Adrenal gland (tissue), 19 donors: ENCODE results near the gene KCNJ15. TPM values are rescaled to one million over a fixed set of nuclear protein-coding genes. Genes with fewer than 3 reads are reported as not detected.

ENCODE experiments used
- DNase-seq, 7 donors: peaks; one replicate each; pipeline ENCODE4 v3.0.0-alpha.2; 2019 to 2020
- H3K27ac ChIP-seq, 5 donors: fragments of 200-600 bp; sonication (generic) in 4 of 5; 1 replicate in 3 of 5; 2 replicates in 2 of 5; pipeline versions ENCODE4 v1.5.1 to v1.8.0; 2016 to 2020; ENCODE audit warnings: mild to moderate bottlenecking in 1 of 5
- H3K27me3 ChIP-seq: fragments of 200-600 bp; 2 replicates; pipeline ENCODE4 v1.8.0; 2021
- H3K36me3 ChIP-seq, 2 donors: fragments of 200-600 bp; replicated peaks in 1 of 2; 1 replicate in 1 of 2; 2 replicates in 1 of 2; pipeline versions ENCODE4 v1.5.1 to v1.8.0; 2018 to 2022
- H3K4me1 ChIP-seq, 2 donors: fragments of 200-600 bp; replicated peaks in 1 of 2; 1 replicate in 1 of 2; 2 replicates in 1 of 2; pipeline versions ENCODE4 v1.5.1 to v1.8.0; 2018 to 2021
- H3K4me3 ChIP-seq, 4 donors: fragments of 200-600 bp; sonication (generic) in 3 of 4; one replicate each; pipeline ENCODE4 v1.5.1; 2016 to 2018
- H3K9me3 ChIP-seq, 3 donors: fragments of 200-600 bp; sonication (generic) in 1 of 3; replicated peaks in 1 of 3; 1 replicate in 2 of 3; 2 replicates in 1 of 3; pipeline versions ENCODE4 v1.5.1 to v1.8.0; 2016 to 2021
- CTCF ChIP-seq, 6 experiments: fragments of 450-650 bp in 4 of 6; fragments of 200-600 bp in 2 of 6; sonication (generic) in 1 of 6; IDR thresholded peaks; 1 replicate in 5 of 6; 2 replicates in 1 of 6; pipeline versions ENCODE4 v1.5.1 to v1.8.0; 2016 to 2021; ENCODE audit warnings: antibody characterized with exemption in 6 of 6, mild to moderate bottlenecking in 2 of 6, moderate library complexity in 1 of 6
- POLR2A ChIP-seq, 2 donors: fragments of 450-650 bp; IDR thresholded peaks; one replicate each; pipeline ENCODE4 v1.6.1; 2017; ENCODE audit warnings: antibody characterized with exemption in 2 of 2, mild to moderate bottlenecking in 2 of 2, moderate library complexity in 1 of 2
- WGBS, 4 donors: extraction: QIAGEN DNeasy Blood & Tissue Kit in 2 of 4; methylation state at CpG; one replicate each; pipeline versions ENCODE4 v1.1.5 to v1.1.7; 2013 to 2017; 5-methylcytosine and 5-hydroxymethylcytosine counted together
- intact Hi-C, 2 donors: fragments of 100-400 bp; cut with DNase I; formaldehyde crosslinking; loops; one replicate each; pipeline versions ENCODE4 v1.14.1 to v1.15.0; 2022 to 2023
- long read RNA-seq, 10 donors: library from polyadenylated mRNA in 3 of 10; unstranded in 2 of 10; stranded (forward) in 1 of 10; transcript quantifications; one replicate each; pipeline ENCODE4 v2.0.0 and lab custom pipeline, GENCODE V29; 2021 to 2026
- polyA plus RNA-seq, 3 donors: library from polyadenylated mRNA; stranded (reverse); fragments of 200-250 nt in 2 of 3; fragments of 350-450 nt in 1 of 3; fragmentation: Illumina TruSeq in 1 of 3; extraction: RNeasy Lipid Tissue Mini Kit (QIAGEN cat#74804) in 1 of 3; gene quantifications; one replicate each; pipeline ENCODE4 v1.2.3, GENCODE V29; 2013 to 2014
- total RNA-seq, 9 donors: library from RNA; depleted of rRNA in 4 of 9; stranded (reverse); fragments of >200 nt in 4 of 9; fragments of 120-200 nt in 1 of 9; fragmentation: NEBNext Ultra II Directional in 1 of 9; extraction: Animal tissue kit (Norgen Biotek cat#: 25700) in 1 of 9; gene quantifications; one replicate each; pipeline versions ENCODE4 v1.1.0 to v1.2.4, GENCODE V29; 2013 to 2023
- donor health status: healthy with polysubstance abuse.
- donor health status: Bipolar disorder and iron deficiency.
- donor health status: DM: yes; HTN: yes; CAD: no.
- donor health status: DM: no; HTN: no; CAD: no.
- donor health status: DM: no; HTN: no; CAD: no.
- donor health status: DM: yes; HTN: yes; CAD: no.

KCNJ15 gene
- 1 to 10 TPM in 4 of 9 donors, under 1 TPM in 5; 0.11 to 2.8 (median 0.42) TPM for total RNA-seq
- under 1 TPM; 0.24 to 0.48 (median 0.48) TPM for polyA plus RNA-seq
- long read RNA-seq, donor 1: 0 reads
- long read RNA-seq, donor 2: 0 reads
- long read RNA-seq, donor 3: 0 reads
- long read RNA-seq, donor 4, partial matches to known transcripts: 0 of 2 reads
- long read RNA-seq, donor 4, other reads (novel, unspliced or antisense): 0 of 2 reads
- long read RNA-seq, donor 5, partial matches to known transcripts: 0 of 1 reads
- long read RNA-seq, donor 5, other reads (novel, unspliced or antisense): 1 of 1 reads
- long read RNA-seq, donor 6: 0 reads
- long read RNA-seq, donor 7: 0 reads
- long read RNA-seq, donor 8: 0 reads
- long read RNA-seq, donor 9: 0 reads
- long read RNA-seq, donor 10: 0 reads

GRCh38 chr21:38256599-38257302, at the start of gene KCNJ15:
Gene KCNJ15 (plus strand): TSS chr21:38256991. CDS start chr21:38299262, 42,271 bp downstream.
- WGBS, 4 donors: 77 to 85% (median 82%) methylated on average over 5 of the region's 5 CpGs
- H3K27me3 ChIP-seq: no peaks in the 10 kb centered on the region
- intact Hi-C loops: no loop called here

GRCh38 chr21:38208118-38208517, 48.7 kb upstream of the KCNJ15 start:
- Histone ChIP-seq H3K27me3 (peaks cover 3% of the 10 kb centered on the region), H3K36me3 (no peaks in the 10 kb centered on the region), H3K9me3 (no peaks in the 10 kb centered on the region), H3K4me3 (no peak overlapping the region), H3K4me1 (no peaks in the 10 kb centered on the region), H3K27ac (no peak overlapping the region)
- TF ChIP-seq CTCF (IDR thresholded peaks at IDR 0.05) (no peak), POLR2A (IDR thresholded peaks at IDR 0.05) (no peak)
- intact Hi-C loops: no loop called here
- DNase-seq: no peak
- 45 to 58% (median 56%) methylated on average over 6 of the region's 6 CpGs for WGBS, 4 donors

More at GRCh38 chr21:38256599-38257302, at the start of gene KCNJ15:
- no peaks in the 10 kb centered on the region for H3K9me3 ChIP-seq
- no peak for TF ChIP-seq POLR2A (IDR thresholded peaks at IDR 0.05)
- TF ChIP-seq CTCF (IDR thresholded peaks at IDR 0.05): no peak
- no peaks in the 10 kb centered on the region for H3K4me1 ChIP-seq
- H3K4me3 ChIP-seq: no peak within 1 kb of the TSS
- no peaks in the 10 kb centered on the region for H3K36me3 ChIP-seq
- DNase-seq: no peak
- no peak within 1 kb of the TSS for H3K27ac ChIP-seq

GRCh38 chr21:38211321-38211720, 45.5 kb upstream of the KCNJ15 start:
- Histone ChIP-seq H3K4me1 (no peaks in the 10 kb centered on the region), H3K27ac (no peak overlapping the region), H3K27me3 (peaks cover 5% of the 10 kb centered on the region), H3K4me3 (no peak overlapping the region), H3K9me3 (no peaks in the 10 kb centered on the region), H3K36me3 (no peaks in the 10 kb centered on the region)
- intact Hi-C loops: no loop called here
- TF ChIP-seq CTCF (IDR thresholded peaks at IDR 0.05): no peak
- no peak for TF ChIP-seq POLR2A (IDR thresholded peaks at IDR 0.05)
- WGBS, 4 donors: 71 to 77% (median 71%) methylated on average over 3 of the region's 3 CpGs
- no peak for DNase-seq

GRCh38 chr21:38212706-38213105, 44.1 kb upstream of the KCNJ15 start:
- H3K27ac ChIP-seq: no peak overlapping the region
- WGBS, 4 donors: 79 to 85% (median 82%) methylated on average over 6 of the region's 6 CpGs
- no peaks in the 10 kb centered on the region for H3K9me3 ChIP-seq
- no peak overlapping the region for H3K4me3 ChIP-seq
- H3K36me3 ChIP-seq: no peaks in the 10 kb centered on the region
- H3K27me3 ChIP-seq: peaks cover 4% of the 10 kb centered on the region
- intact Hi-C loops: no loop called here
- DNase-seq: no peak
- no peaks in the 10 kb centered on the region for H3K4me1 ChIP-seq
- TF ChIP-seq POLR2A (IDR thresholded peaks at IDR 0.05) (no peak), CTCF (IDR thresholded peaks at IDR 0.05) (no peak)
